GM23248 (cell line): Measurements from ENCODE around the gene HES3. TPM values are rescaled to one million over a fixed set of nuclear protein-coding genes. Genes with fewer than 3 reads are reported as not detected.

Experiments
- DNase-seq: peaks from one replicate; pipeline ENCODE4 v3.0.0-alpha.2; 2015
- H2AFZ ChIP-seq: fragments of 200-600 bp; sonication (generic); 2 replicates; pipeline ENCODE4 v1.6.1; 2016; ENCODE audit warnings: antibody characterized with exemption
- H3F3A ChIP-seq: fragments of 200-600 bp; sonication (generic); 2 replicates; pipeline ENCODE4 v1.6.1; 2016; ENCODE audit warnings: mild to moderate bottlenecking, antibody characterized with exemption, mixed run types; ENCODE audit not compliant: insufficient read depth
- H3K27ac ChIP-seq: fragments of 200-600 bp; sonication (generic); 2 replicates; pipeline ENCODE4 v1.5.1; 2016; ENCODE audit warnings: mild to moderate bottlenecking
- H3K27me3 ChIP-seq: fragments of 200-600 bp; sonication (generic); replicated peaks from 2 replicates; pipeline ENCODE4 v1.6.1; 2016; ENCODE audit warnings: mild to moderate bottlenecking; ENCODE audit not compliant: insufficient read depth
- H3K36me3 ChIP-seq: fragments of 200-600 bp; sonication (generic); 2 replicates; pipeline ENCODE4 v1.6.1; 2016; ENCODE audit warnings: low read depth, mild to moderate bottlenecking
- H3K4me1 ChIP-seq: fragments of 200-600 bp; sonication (generic); 2 replicates; pipeline ENCODE4 v1.6.1; 2016; ENCODE audit warnings: mild to moderate bottlenecking; ENCODE audit not compliant: insufficient read depth
- H3K4me2 ChIP-seq: fragments of 200-600 bp; sonication (generic); one replicate; pipeline ENCODE4 v1.6.1; 2016; ENCODE audit warnings: mild to moderate bottlenecking; ENCODE audit not compliant: unreplicated experiment
- H3K4me3 ChIP-seq: fragments of 200-600 bp; sonication (generic); 2 replicates; pipeline ENCODE4 v1.5.1; 2016; ENCODE audit warnings: mild to moderate bottlenecking
- H3K79me2 ChIP-seq: fragments of 200-600 bp; sonication (generic); 2 replicates; pipeline ENCODE4 v1.6.1; 2016; ENCODE audit warnings: mild to moderate bottlenecking; ENCODE audit not compliant: insufficient read depth
- H3K9ac ChIP-seq: fragments of 200-600 bp; sonication (generic); 2 replicates; pipeline ENCODE4 v1.6.1; 2016; ENCODE audit warnings: mild to moderate bottlenecking
- H3K9me2 ChIP-seq: fragments of 200-600 bp; sonication (generic); 2 replicates; pipeline ENCODE4 v1.6.1; 2016; ENCODE audit warnings: mixed run types, mild to moderate bottlenecking, moderate library complexity; ENCODE audit not compliant: insufficient read depth
- H3K9me3 ChIP-seq: fragments of 200-600 bp; sonication (generic); one replicate; pipeline ENCODE4 v1.6.1; 2017; ENCODE audit warnings: low read depth
- H4K20me1 ChIP-seq: fragments of 200-600 bp; sonication (generic); 2 replicates; pipeline ENCODE4 v1.6.0; 2016; ENCODE audit not compliant: insufficient read depth
- EZH2 ChIP-seq: fragments of 200-600 bp; sonication (generic); IDR thresholded peaks from 2 replicates; pipeline ENCODE4 v1.6.1; 2018; ENCODE audit warnings: antibody characterized with exemption, mild to moderate bottlenecking; ENCODE audit not compliant: insufficient read depth, poor library complexity, severe bottlenecking
- EZH2phosphoT487 ChIP-seq: fragments of 200-600 bp; sonication (generic); IDR thresholded peaks from 2 replicates; pipeline ENCODE4 v1.6.1; 2018; ENCODE audit warnings: antibody characterized with exemption, moderate library complexity, mild to moderate bottlenecking, low read depth; ENCODE audit not compliant: insufficient read depth
- WGBS, 2 experiments: methylation state at CpG; one replicate each; pipeline ENCODE4 v1.1.6; 2015 to 2017; ENCODE audit warnings: low lambda C conversion rate in 2 of 2, low coverage in 1 of 2; ENCODE audit errors: missing lambda C conversion rate in 2 of 2; 5-methylcytosine and 5-hydroxymethylcytosine counted together
- in situ Hi-C: fragments of 300-500 bp; cut with MboI; formaldehyde crosslinking; loops from 2 replicates; pipeline ENCODE4 v1.15.0; 2020
- polyA plus RNA-seq: library from polyadenylated mRNA; unstranded; fragments of >200 nt; fragmentation: Nextera tagmentation; extraction: Ambion mirVana; gene quantifications from 2 replicates; pipeline ENCODE4 v1.2.1, GENCODE V29; 2016
- total RNA-seq: library from RNA; depleted of rRNA; stranded (reverse); fragments of >200 nt; shearing (Covaris generic); gene quantifications from 2 replicates; pipeline ENCODE4 v1.2.3, GENCODE V29; 2014

HES3 gene
- total and polyA plus RNA-seq, 2 experiments from 2014 or later, result not detected

DNA sequence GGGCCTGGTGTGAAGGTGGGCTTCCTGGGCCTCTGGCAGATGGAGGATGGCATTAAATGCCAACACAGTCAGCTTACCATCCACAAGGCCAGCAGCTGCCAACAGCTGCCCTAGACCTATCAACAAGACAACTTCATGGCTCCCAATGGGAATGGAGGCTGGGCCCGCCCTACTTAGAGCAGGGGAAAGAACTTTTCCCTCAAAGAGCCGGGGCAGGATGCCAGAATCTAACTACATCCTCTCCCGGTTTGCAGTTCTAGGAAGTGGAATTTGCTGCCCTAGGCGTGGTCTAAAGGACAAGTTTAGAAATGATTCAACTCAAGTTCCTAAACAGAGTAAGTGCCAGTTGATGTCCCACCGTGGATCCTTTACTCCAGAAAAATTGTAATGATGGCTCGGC, 21.3 kb upstream of the HES3 start:
- no peak overlapping the region for H2AFZ ChIP-seq
- TF ChIP-seq EZH2 (no peak), EZH2phosphoT487 (no peak)
- DNase-seq, result no peak
- H3K9ac ChIP-seq, result no peak overlapping the region
- peaks cover 14% of the 10 kb centered on the region; the same call in 1 of the 2 replicates for H3K36me3 ChIP-seq
- H3F3A ChIP-seq, result 0 out of 2 replicates have a peak, but pooled peaks cover 8% of the 10 kb centered on the region
- no peaks in the 10 kb centered on the region for H3K27me3 ChIP-seq
- H3K9me3 ChIP-seq, result no peaks in the 10 kb centered on the region
- H3K79me2 ChIP-seq, result no peaks in the 10 kb centered on the region
- in situ Hi-C loops, result no loop called here
- H3K27ac ChIP-seq, result no peak overlapping the region
- no peaks in the 10 kb centered on the region for H4K20me1 ChIP-seq
- no peak overlapping the region for H3K4me3 ChIP-seq
- 74 to 75% methylated on average over 6 of the region's 6 CpGs for WGBS, 2 experiments
- no peaks in the 10 kb centered on the region for H3K4me1 ChIP-seq
- H3K4me2 ChIP-seq, result no peak overlapping the region
- no peaks in the 10 kb centered on the region for H3K9me2 ChIP-seq

DNA sequence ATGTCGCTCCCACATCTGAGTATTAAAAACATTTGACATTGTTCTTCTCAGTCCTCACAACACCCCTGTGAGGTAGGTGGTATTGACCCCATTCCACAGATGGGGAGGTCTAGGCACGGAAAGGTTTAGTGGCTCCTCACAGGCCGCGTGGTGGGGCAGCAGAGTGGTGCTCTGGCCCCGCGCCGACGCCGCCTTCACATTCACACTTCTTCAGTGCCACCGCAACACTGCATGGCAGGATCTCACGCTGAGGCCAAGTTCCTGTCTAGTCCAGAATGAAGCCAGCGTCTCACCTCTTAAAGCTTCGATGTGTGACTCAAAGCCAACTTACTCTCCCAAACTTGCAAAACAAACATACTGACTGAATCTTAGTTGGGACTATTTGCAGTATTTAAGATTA, 20.4 kb upstream of the HES3 start:
- 0 out of 2 replicates have a peak, but pooled peaks cover 8% of the 10 kb centered on the region for H3F3A ChIP-seq
- DNase-seq, result no peak
- H3K27me3 ChIP-seq, result no peaks in the 10 kb centered on the region
- 99% methylated on average over 13 of the region's 13 CpGs for WGBS, 2 experiments
- H2AFZ ChIP-seq, result no peak overlapping the region
- TF ChIP-seq EZH2 (no peak), EZH2phosphoT487 (no peak)
- no peaks in the 10 kb centered on the region for H3K9me3 ChIP-seq
- H3K9me2 ChIP-seq, result no peaks in the 10 kb centered on the region
- H3K36me3 ChIP-seq, result peaks cover 14% of the 10 kb centered on the region; the same call in 1 of the 2 replicates
- in situ Hi-C loops, result no loop called here
- H3K79me2 ChIP-seq, result no peaks in the 10 kb centered on the region
- H3K4me1 ChIP-seq, result no peaks in the 10 kb centered on the region
- H4K20me1 ChIP-seq, result no peaks in the 10 kb centered on the region
- no peak overlapping the region for H3K4me2 ChIP-seq
- no peak overlapping the region for H3K9ac ChIP-seq
- H3K27ac ChIP-seq, result no peak overlapping the region
- H3K4me3 ChIP-seq, result no peak overlapping the region

DNA sequence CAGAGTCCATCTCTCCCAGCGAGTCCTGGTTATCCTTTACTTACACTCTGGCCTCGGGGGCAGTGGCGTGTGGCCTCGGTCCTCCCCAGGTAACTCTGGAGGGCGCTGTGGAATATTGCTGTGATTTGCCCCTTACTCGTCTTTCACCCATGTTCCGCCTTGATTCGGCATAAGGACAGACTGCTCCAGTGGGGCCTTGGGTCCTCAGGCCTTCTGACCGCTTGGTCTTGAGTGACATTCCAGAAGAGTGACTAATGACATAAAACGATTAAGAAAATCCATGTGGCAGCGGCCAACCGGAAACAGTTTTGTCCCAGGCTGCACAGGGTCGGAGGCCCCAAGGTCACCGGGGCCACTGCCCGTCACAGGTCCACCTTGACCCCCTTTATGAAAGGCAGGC, 19.3 kb upstream of the HES3 start:
- Histone ChIP-seq H3K4me1 (no peaks in the 10 kb centered on the region), H3K9me3 (no peaks in the 10 kb centered on the region), H3K79me2 (no peaks in the 10 kb centered on the region), H4K20me1 (no peaks in the 10 kb centered on the region), H3K9me2 (no peaks in the 10 kb centered on the region), H2AFZ (no peak overlapping the region), H3K4me2 (no peak overlapping the region), H3K27ac (no peak overlapping the region), H3F3A (0 out of 2 replicates have a peak, but pooled peaks cover 8% of the 10 kb centered on the region), H3K4me3 (no peak overlapping the region), H3K9ac (no peak overlapping the region), H3K36me3 (peaks cover 14% of the 10 kb centered on the region; the same call in 1 of the 2 replicates), H3K27me3 (no peaks in the 10 kb centered on the region)
- 94 to 95% methylated on average over 14 to 15 of the region's 15 CpGs for whole genome bisulfite sequencing, 2 experiments
- DNase-seq, result no peak
- TF ChIP-seq EZH2phosphoT487 (no peak), EZH2 (no peak)
- in situ Hi-C loops, result no loop called here

DNA sequence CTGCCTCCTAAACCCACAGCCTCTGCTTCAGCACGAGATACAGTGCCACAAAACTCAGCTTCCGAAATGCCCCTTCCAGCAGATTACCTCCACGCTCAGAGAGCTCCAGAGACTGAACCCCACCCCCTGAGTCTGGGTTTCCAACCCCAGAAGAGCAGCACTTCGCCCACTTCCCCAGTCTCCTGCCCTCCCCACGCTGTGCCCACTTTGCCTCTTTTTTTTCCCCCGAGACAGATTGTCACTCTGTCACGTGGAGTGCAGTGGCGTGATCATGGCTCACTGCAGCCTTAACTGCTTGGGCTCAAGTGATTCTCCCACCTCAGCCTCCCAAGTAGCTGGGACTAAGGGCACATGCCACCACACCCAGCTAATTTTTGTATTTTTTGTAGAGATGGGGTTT, 18.3 kb upstream of the HES3 start:
- Histone ChIP-seq H3K27ac (no peak overlapping the region), H3K36me3 (peaks cover 14% of the 10 kb centered on the region; the same call in 1 of the 2 replicates), H3K4me2 (no peak overlapping the region), H3K79me2 (no peaks in the 10 kb centered on the region), H3F3A (0 out of 2 replicates have a peak, but pooled peaks cover 8% of the 10 kb centered on the region), H3K9me2 (no peaks in the 10 kb centered on the region), H3K27me3 (no peaks in the 10 kb centered on the region), H2AFZ (no peak overlapping the region), H3K4me3 (no peak overlapping the region), H3K9ac (no peak overlapping the region), H4K20me1 (no peaks in the 10 kb centered on the region), H3K9me3 (no peaks in the 10 kb centered on the region), H3K4me1 (no peaks in the 10 kb centered on the region)
- in situ Hi-C loops, result no loop called here
- no peak for DNase-seq
- 88% methylated on average over 8 of the region's 8 CpGs for WGBS, 2 experiments
- no peak for TF ChIP-seq EZH2phosphoT487
- no peak for TF ChIP-seq EZH2

DNA sequence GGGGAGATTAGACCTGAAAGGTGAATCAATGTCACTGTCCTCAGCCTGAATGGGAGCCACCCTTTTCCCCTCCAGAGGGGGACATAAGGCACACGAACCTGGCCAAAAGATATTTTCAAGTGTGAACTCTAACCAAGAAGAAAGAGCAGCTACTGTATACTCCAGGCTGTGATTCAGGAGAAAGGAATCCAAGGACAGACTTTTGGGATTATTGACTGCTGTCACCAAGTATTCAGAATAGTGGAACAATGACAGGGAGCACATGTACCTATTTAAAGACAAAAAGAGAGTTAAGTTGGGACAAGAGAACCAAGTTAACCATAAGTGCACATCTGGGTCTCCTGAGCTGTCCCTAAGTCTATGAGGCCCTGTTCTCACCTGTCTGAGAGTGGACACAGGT, 10.6 kb upstream of the HES3 start:
- 17 to 18% methylated on average over 1 of the region's 1 CpG for WGBS, 2 experiments
- no peak for DNase-seq
- H3K9me3 ChIP-seq, result no peaks in the 10 kb centered on the region
- H3K4me1 ChIP-seq, result no peaks in the 10 kb centered on the region
- no peak overlapping the region for H3K4me3 ChIP-seq
- H3K9ac ChIP-seq, result no peak overlapping the region
- peaks cover 32% of the 10 kb centered on the region for H3K79me2 ChIP-seq
- H3K36me3 ChIP-seq, result 0 out of 2 replicates have a peak, but pooled peaks cover 7% of the 10 kb centered on the region
- no peak overlapping the region for H2AFZ ChIP-seq
- H4K20me1 ChIP-seq, result no peaks in the 10 kb centered on the region
- in situ Hi-C loops, result no loop called here
- H3K9me2 ChIP-seq, result no peaks in the 10 kb centered on the region
- H3K27ac ChIP-seq, result no peak overlapping the region
- no peak overlapping the region for H3K4me2 ChIP-seq
- H3K27me3 ChIP-seq, result no peaks in the 10 kb centered on the region
- no peaks in the 10 kb centered on the region for H3F3A ChIP-seq
- TF ChIP-seq EZH2 (no peak), EZH2phosphoT487 (no peak)
